Right kidney (tissue), 9 donors: ENCODE results near the gene GZMB.
"Not testable (repeated sequence)": the region's sequence is repeated elsewhere in the genome, so short reads cannot be mapped to it uniquely, and the experiment has no call there.

Experiments
- DNase-seq: peaks from one replicate; pipeline ENCODE4 v3.0.0-alpha.2; 2016
- long read RNA-seq, 8 donors: transcript quantifications; one replicate each; lab custom pipeline, GENCODE V29; 2026

The GZMB gene
- long read RNA-seq, donor 1: 0 reads
- long read RNA-seq, donor 2: 0 reads
- long read RNA-seq, donor 3: 0 reads
- long read RNA-seq, donor 4: 0 reads
- long read RNA-seq, donor 5: 0 reads
- long read RNA-seq, donor 6: 0 reads
- long read RNA-seq, donor 7: 0 reads
- long read RNA-seq, donor 8: 0 reads

GRCh38 chr14:24634158-24634557, at the start of gene GZMB:
Gene GZMB (minus strand): TSS chr14:24634190. CDS start chr14:24634160, 30 bp downstream.
- no peak for DNase-seq

DNA sequence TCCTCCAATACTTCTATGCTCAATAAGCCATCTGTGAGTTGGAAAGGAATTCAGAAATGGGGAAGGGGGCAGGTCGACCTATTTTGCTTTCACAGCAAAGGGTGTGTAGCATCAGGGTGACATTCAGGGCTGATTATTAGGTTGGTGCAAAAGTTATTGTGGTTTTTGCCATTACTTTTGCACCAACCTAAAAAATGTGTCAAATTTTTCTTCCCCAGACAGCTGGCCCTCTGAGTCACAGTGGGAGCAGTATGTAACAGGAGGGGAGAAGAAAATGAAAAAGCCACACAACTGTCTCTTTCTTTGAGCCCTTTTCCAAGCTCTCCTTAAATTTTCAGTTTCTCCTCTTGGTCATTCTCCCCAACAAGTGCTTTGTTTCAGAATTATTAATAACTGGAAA, 47.1 kb upstream of the GZMB start:
- no peak for DNase-seq

- no peak for DNase-seq
Measured at GRCh38 chr14:24680516-24680915, 46.5 kb upstream of the GZMB start.

GRCh38 chr14:24679248-24679961, 45.4 kb upstream of the GZMB start:
- DNase-seq: no peak

DNA sequence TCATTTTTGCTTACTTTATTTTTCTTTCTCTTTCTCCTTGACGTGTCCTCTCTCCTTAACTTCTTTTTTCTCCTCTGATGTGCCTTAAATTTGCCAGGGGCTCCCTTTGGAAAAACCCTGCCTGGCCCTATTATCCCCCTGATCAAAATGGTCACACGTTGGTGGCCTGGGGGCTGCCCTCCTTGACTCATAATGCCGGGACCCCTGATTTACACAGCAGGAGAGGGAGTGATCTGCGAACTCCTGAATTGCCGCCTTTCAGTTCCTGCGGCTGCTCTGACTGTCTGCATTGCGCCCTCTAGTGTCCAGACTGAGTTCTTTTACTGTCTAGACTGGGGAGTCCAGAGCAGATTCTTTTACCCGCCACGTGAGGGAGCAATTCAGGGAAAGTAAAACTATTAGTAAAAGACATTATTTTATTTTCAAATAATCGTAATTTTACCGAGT, 44.8 kb upstream of the GZMB start:
- DNase-seq: peak; percentile 56

DNA sequence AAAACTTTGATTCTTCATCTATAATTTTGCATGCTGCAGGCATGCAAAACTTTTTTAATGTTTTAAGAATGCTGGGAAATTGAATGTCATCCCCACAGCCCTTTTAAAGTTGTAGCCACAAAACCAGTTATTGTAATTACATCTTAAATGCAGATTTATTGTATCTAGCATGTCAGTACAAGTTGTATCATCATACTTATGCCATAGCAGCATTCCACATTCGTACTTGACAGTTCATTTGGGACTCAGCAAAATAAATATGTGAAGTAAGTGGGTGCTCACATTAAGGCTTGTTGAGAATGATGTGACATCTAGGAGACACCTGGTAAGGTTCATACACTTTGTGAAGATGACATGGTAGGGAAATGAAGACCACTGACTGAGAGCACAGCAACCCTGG, 44.0 kb upstream of the GZMB start:
- no peak for DNase-seq

DNA sequence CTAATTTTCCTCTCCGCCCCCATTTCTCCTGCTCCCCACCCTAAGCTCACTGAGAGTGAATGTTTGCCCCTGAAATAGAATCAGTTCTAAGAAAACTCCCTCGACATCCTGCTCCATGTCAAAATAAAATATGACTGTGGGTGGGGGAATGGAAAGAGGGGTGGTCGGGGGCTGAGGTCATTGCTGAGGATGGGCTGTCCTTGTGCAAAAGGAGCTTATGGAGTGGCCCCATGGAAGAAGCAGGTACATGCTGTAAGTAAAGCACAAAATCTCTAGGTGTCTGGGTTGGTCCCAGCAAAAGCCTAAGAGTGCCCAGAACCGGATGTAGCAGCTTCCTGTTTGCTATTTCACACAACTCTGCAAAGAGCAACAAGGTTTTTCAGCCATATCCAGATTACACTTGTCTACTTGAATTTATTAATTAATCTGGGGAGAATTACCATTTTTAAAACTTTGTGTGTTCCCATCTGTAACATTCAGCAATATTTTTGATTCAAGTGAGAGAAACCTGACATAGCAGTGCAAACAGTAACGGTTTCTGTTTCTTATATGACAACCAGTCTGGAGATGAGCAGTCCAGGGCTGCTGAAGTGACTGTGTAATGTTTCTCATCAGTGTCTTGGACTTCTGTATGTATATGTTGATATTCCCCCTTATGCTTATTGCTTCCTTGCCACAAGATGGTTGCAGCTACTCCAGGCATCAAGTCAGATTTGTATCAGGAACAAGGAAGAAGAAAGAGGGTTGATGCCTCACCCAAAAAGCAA, 40.4 kb upstream of the GZMB start:
- DNase-seq: no peak

DNA sequence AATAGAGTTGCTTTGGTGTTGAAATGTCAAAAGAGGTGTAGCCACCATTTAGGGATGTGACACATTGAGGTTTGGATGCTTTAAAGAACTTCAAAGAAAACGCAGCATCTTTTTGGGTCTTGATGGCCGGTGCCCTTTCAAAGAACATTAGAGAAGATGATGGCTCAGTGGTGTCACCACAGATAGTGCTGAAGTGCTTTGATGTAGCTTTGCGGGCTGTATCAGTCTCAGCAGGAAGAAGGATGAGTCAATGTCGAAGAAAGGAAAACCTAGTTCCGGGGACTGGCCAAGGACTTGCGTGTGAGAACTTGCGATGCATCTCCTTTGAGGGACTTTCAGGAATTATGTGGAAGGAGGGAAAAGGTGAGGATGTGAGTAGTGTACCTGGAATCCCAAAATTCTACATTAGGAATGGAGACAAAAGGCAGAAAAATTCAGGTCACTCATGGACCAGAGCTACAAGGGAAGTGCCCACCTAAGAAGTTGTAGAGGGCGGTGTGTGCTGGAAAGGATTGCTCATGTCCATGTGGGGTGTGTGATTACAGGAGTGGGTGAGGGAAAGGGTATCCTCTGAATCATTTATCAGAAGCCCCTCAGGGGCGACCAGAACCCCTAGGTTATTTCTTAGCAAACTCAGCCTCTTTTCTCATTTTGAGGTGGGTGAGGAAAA, 39.7 kb upstream of the GZMB start:
- DNase-seq: no peak

DNA sequence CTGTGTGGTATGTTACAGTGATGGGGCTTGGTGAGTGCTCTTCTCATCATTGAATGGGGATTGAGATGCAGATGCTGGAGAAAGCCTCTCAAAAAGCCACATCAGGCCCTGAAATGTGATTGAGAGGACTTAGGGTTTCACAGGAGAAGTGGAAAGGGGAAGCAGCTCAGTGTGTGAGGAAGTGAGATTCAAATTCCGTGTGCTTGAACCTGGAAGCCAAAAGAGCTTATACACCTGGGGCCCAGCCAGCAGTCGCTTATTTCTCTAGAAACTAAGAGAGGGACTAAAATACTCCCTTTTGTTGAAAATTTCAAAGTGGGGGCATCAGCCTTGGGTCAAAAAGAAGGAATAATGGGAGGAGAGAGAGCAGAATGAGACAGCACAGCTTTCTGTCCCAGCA, 39.1 kb upstream of the GZMB start:
- DNase-seq: no peak

DNA sequence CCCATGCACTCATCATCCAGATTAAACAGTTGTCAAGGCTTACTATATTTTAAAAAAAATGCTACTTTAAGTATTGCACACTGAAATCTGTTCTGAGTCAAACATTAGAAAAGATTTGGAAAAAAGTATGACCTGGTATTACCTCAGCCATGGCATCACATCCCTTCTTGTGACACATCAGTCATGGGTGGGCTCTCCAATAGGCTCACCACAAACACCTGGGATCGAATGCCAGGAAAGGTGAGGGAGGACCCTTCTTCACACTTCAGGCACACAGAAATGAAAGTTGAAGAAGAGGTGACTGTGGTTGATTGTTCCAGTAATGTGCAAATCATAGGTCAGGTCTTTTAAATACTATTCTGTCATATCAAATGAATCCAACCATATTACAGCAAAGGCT, 36.6 kb upstream of the GZMB start:
- DNase-seq: no peak

DNA sequence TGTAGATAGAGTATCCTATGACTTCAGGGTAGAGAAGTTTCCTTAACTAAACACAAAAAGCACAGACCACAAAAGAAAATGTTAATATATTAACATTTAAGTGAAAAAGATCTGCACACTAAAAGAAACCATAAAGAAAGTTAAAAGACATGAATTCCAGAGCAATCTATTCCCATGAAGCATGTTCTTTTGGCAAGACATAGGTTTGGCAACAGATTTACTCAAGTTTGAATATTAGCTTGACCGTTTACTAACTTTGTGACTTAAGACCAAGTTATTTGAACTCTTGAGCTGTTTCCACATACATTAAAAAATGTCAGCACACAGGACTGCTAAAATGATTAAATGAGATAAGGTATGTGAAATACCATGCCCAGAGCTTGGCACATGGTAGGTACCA, 35.7 kb upstream of the GZMB start:
- no peak for DNase-seq

GRCh38 chr14:24665440-24665991, 31.5 kb upstream of the GZMB start:
- no peak for DNase-seq

DNA sequence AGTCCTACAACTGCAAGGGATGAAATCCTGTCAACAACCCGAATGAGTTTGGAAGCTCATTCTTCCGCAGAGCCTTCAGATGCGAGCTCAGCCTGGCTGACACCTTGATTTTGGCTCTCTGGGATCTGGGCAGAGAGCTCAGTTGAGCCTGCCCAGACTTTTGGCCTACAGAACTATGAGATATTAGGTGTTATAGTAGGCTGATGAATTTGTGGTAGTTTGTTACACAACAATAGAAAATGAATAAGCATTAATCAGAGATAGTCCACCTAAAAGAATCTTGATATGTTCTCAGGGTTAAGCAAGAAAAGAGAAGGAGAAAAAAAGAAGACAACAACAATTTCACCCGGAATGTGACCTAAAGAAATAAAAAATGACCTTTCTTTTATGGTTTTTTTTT, 30.4 kb upstream of the GZMB start:
- no peak for DNase-seq

DNA sequence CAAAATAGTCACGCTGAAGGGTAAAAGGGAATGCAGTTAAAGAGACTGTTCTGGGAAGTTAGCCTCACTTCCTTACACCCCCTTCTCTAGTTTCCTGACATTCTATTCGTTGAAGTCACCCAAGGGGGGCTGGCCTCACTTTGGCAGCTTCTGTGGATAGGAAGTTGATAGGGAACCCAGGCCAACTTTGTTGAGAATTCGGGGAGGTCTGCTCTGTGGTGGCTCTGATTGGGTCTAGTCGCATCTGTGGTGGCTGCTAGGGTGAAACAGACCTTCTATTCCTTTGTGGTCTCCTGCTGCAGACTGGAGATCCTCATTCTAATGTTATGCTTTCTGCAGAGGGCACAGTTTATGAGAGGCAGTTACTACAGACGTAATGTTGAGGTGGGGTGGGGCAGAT, 28.8 kb upstream of the GZMB start:
- DNase-seq: no peak

- no peak for DNase-seq
Measured at GRCh38 chr14:24659916-24660570, 26.1 kb upstream of the GZMB start.

DNA sequence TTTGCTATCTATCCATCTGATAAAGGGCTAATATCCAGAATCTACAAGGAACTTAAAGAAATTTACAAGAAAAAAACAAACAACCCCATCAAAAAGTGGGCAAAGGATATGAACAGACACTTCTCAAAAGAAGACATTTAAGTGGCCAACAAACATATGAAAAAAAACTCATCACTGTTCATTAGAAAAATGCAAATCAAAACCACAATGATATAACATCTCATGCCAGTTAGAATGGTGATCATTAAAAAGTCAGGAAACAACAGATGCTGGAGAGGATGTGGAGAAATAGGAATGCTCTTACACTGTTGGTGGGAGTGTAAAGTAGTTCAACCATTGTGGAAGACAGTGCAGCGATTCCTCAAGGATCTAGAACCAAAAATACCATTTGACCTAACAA, 14.4 kb upstream of the GZMB start:
- not testable (repeated sequence) for DNase-seq

- no peak for DNase-seq
Measured at GRCh38 chr14:24639905-24640304, 5.9 kb upstream of the GZMB start.

GRCh38 chr14:24639270-24639669, 5.3 kb upstream of the GZMB start:
- no peak for DNase-seq

- DNase-seq: no peak
Measured at GRCh38 chr14:24633353-24633752, 637 bp downstream of the GZMB start.

GRCh38 chr14:24632761-24633160, 1.2 kb downstream of the GZMB start:
- no peak for DNase-seq

DNA sequence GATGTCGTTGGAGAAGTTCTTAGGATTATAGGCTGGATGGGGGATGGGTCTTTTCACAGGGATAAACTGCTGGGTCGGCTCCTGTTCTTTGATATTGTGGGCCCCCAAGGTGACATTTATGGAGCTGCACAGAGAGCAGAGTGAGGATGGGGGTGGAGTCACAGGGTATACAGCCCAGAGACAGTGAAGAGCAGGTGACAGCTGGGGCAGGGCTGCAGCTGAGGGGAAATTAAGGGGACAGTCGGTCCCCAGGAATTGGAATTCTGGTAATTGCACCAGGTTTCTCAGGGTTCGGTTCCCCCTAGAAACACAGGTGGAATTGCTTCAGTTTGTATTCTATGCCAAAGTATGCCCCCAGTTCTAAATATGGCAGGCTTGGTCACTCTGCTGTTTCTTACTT, 1.7 kb downstream of the GZMB start:
- DNase-seq: no peak

GRCh38 chr14:24631749-24632335, 2.1 kb downstream of the GZMB start:
- no peak for DNase-seq
